ENCODE data around the gene CXCR5.
A peak's percentile ranks its signal among the peaks of the same experiment; 100 is the strongest.

CXCR5 gene

GRCh38 chr11:118924591-118925585 lies 41.2 kb downstream of the CXCR5 start:
- Histone ChIP-seq H3K36me3 (ENCODE audit: insufficient read depth, low read length) (peaks cover 5% of the 10 kb centered on the region), H3K4me3 (ENCODE audit: low read depth in 1 of 2, low read length in 2 of 2) (peak overlapping the region; percentile 93 to 95), H3K4me1 (ENCODE audit: insufficient read depth, low read length) (peaks cover 60% of the 10 kb centered on the region), H3K27me3 (ENCODE audit: control insufficient read depth in 1 of 2, insufficient read depth in 2 of 2, low read length in 2 of 2) (no peaks in the 10 kb centered on the region), H3K9ac (ENCODE audit: low read length) (peak overlapping the region; percentile 93), H3K27ac (ENCODE audit: low read depth, low read length) (peak overlapping the region; percentile 97), H3K9me3 (ENCODE audit: low read length) (no peaks in the 10 kb centered on the region)

- Histone ChIP-seq H3K9ac (ENCODE audit: low read length) (peak overlapping the region; percentile 66), H3K27me3 (ENCODE audit: control insufficient read depth in 1 of 2, insufficient read depth in 2 of 2, low read length in 2 of 2) (no peaks in the 10 kb centered on the region), H3K9me3 (ENCODE audit: low read length) (no peaks in the 10 kb centered on the region), H3K4me3 (ENCODE audit: low read depth in 1 of 2, low read length in 2 of 2) (peak overlapping the region; percentile 75 to 89), H3K27ac (ENCODE audit: low read depth, low read length) (peak overlapping the region; percentile 86), H3K36me3 (ENCODE audit: insufficient read depth, low read length) (peaks cover 5% of the 10 kb centered on the region), H3K4me1 (ENCODE audit: insufficient read depth, low read length) (peaks cover 47% of the 10 kb centered on the region)
Measured at GRCh38 chr11:118927554-118928100, 43.9 kb downstream of the CXCR5 start.

- Histone ChIP-seq H3K27ac (ENCODE audit: low read depth, low read length) (peak overlapping the region; percentile 86), H3K36me3 (ENCODE audit: insufficient read depth, low read length) (peaks cover 2% of the 10 kb centered on the region), H3K9me3 (ENCODE audit: low read length) (no peaks in the 10 kb centered on the region), H3K4me1 (ENCODE audit: insufficient read depth, low read length) (peaks cover 47% of the 10 kb centered on the region), H3K27me3 (ENCODE audit: control insufficient read depth in 1 of 2, insufficient read depth in 2 of 2, low read length in 2 of 2) (no peaks in the 10 kb centered on the region), H3K9ac (ENCODE audit: low read length) (peak overlapping the region; percentile 66), H3K4me3 (ENCODE audit: low read depth in 1 of 2, low read length in 2 of 2) (peak overlapping the region; percentile 75 to 89)
Measured at GRCh38 chr11:118928101-118928869, 44.6 kb downstream of the CXCR5 start.

- Histone ChIP-seq H3K36me3 (ENCODE audit: insufficient read depth, low read length) (no peaks in the 10 kb centered on the region), H3K4me1 (ENCODE audit: insufficient read depth, low read length) (peaks cover 47% of the 10 kb centered on the region), H3K9ac (ENCODE audit: low read length) (peak overlapping the region; percentile 66), H3K27me3 (ENCODE audit: control insufficient read depth in 1 of 2, insufficient read depth in 2 of 2, low read length in 2 of 2) (no peaks in the 10 kb centered on the region), H3K9me3 (ENCODE audit: low read length) (no peaks in the 10 kb centered on the region), H3K27ac (ENCODE audit: low read depth, low read length) (peak overlapping the region; percentile 86), H3K4me3 (ENCODE audit: low read depth in 1 of 2, low read length in 2 of 2) (peak overlapping the region; percentile 75 to 89)
Measured at GRCh38 chr11:118928870-118929500, 45.3 kb downstream of the CXCR5 start.

- Histone ChIP-seq H3K27me3 (ENCODE audit: control insufficient read depth in 1 of 2, insufficient read depth in 2 of 2, low read length in 2 of 2) (no peaks in the 10 kb centered on the region), H3K27ac (ENCODE audit: low read depth, low read length) (peak overlapping the region; percentile 86), H3K36me3 (ENCODE audit: insufficient read depth, low read length) (no peaks in the 10 kb centered on the region), H3K9ac (ENCODE audit: low read length) (peak overlapping the region; percentile 70), H3K4me1 (ENCODE audit: insufficient read depth, low read length) (peaks cover 51% of the 10 kb centered on the region), H3K4me3 (ENCODE audit: low read depth in 1 of 2, low read length in 2 of 2) (peak overlapping the region; percentile 75 to 89), H3K9me3 (ENCODE audit: low read length) (no peaks in the 10 kb centered on the region)
Measured at GRCh38 chr11:118929501-118930093, 45.9 kb downstream of the CXCR5 start.

GRCh38 chr11:118930094-118930712 lies 46.5 kb downstream of the CXCR5 start:
- peak overlapping the region; percentile 86 for H3K27ac ChIP-seq (ENCODE audit: low read depth, low read length)
- no peaks in the 10 kb centered on the region for H3K36me3 ChIP-seq (ENCODE audit: insufficient read depth, low read length)
- no peaks in the 10 kb centered on the region for H3K9me3 ChIP-seq (ENCODE audit: low read length)
- H3K4me3 ChIP-seq (ENCODE audit: low read depth in 1 of 2, low read length in 2 of 2), result peak overlapping the region; percentile 75 to 89
- H3K27me3 ChIP-seq (ENCODE audit: control insufficient read depth in 1 of 2, insufficient read depth in 2 of 2, low read length in 2 of 2), result no peaks in the 10 kb centered on the region
- peaks cover 51% of the 10 kb centered on the region for H3K4me1 ChIP-seq (ENCODE audit: insufficient read depth, low read length)
- H3K9ac ChIP-seq (ENCODE audit: low read length), result peak overlapping the region; percentile 70

GRCh38 chr11:118931571-118931970 lies 47.9 kb downstream of the CXCR5 start:
- Histone ChIP-seq H3K27me3 (ENCODE audit: control insufficient read depth in 1 of 2, insufficient read depth in 2 of 2, low read length in 2 of 2) (no peaks in the 10 kb centered on the region), H3K4me1 (ENCODE audit: insufficient read depth, low read length) (peaks cover 44% of the 10 kb centered on the region), H3K36me3 (ENCODE audit: insufficient read depth, low read length) (no peaks in the 10 kb centered on the region), H3K9ac (ENCODE audit: low read length) (no peak overlapping the region), H3K9me3 (ENCODE audit: low read length) (no peaks in the 10 kb centered on the region), H3K27ac (ENCODE audit: low read depth, low read length) (no peak overlapping the region), H3K4me3 (ENCODE audit: low read depth in 1 of 2, low read length in 2 of 2) (no peak overlapping the region)

- no peaks in the 10 kb centered on the region for H3K9me3 ChIP-seq (ENCODE audit: low read length)
- no peak overlapping the region for H3K4me3 ChIP-seq (ENCODE audit: low read depth in 1 of 2, low read length in 2 of 2)
- peak overlapping the region; percentile 44 for H3K9ac ChIP-seq (ENCODE audit: low read length)
- peak overlapping the region; percentile 83 for H3K27ac ChIP-seq (ENCODE audit: low read depth, low read length)
- no peaks in the 10 kb centered on the region for H3K36me3 ChIP-seq (ENCODE audit: insufficient read depth, low read length)
- peaks cover 30% of the 10 kb centered on the region for H3K4me1 ChIP-seq (ENCODE audit: insufficient read depth, low read length)
- no peaks in the 10 kb centered on the region for H3K27me3 ChIP-seq (ENCODE audit: control insufficient read depth in 1 of 2, insufficient read depth in 2 of 2, low read length in 2 of 2)
Measured at GRCh38 chr11:118933486-118933885, 49.8 kb downstream of the CXCR5 start.

GRCh38 chr11:118935376-118935775 lies 51.7 kb downstream of the CXCR5 start:
- H3K4me1 ChIP-seq (ENCODE audit: insufficient read depth, low read length), result peaks cover 24% of the 10 kb centered on the region
- H3K36me3 ChIP-seq (ENCODE audit: insufficient read depth, low read length), result no peaks in the 10 kb centered on the region
- no peak overlapping the region for H3K9ac ChIP-seq (ENCODE audit: low read length)
- no peak overlapping the region for H3K27ac ChIP-seq (ENCODE audit: low read depth, low read length)
- H3K27me3 ChIP-seq (ENCODE audit: control insufficient read depth in 1 of 2, insufficient read depth in 2 of 2, low read length in 2 of 2), result no peaks in the 10 kb centered on the region
- H3K4me3 ChIP-seq (ENCODE audit: low read depth in 1 of 2, low read length in 2 of 2), result no peak overlapping the region
- H3K9me3 ChIP-seq (ENCODE audit: low read length), result no peaks in the 10 kb centered on the region

GRCh38 chr11:118938491-118939403 lies 55.1 kb downstream of the CXCR5 start:
- peaks cover 6% of the 10 kb centered on the region for H3K4me1 ChIP-seq (ENCODE audit: insufficient read depth, low read length)
- no peaks in the 10 kb centered on the region for H3K9me3 ChIP-seq (ENCODE audit: low read length)
- H3K27me3 ChIP-seq (ENCODE audit: control insufficient read depth in 1 of 2, insufficient read depth in 2 of 2, low read length in 2 of 2), result no peaks in the 10 kb centered on the region
- H3K36me3 ChIP-seq (ENCODE audit: insufficient read depth, low read length), result no peaks in the 10 kb centered on the region
- no peak overlapping the region for H3K4me3 ChIP-seq (ENCODE audit: low read depth in 1 of 2, low read length in 2 of 2)
- no peak overlapping the region for H3K27ac ChIP-seq (ENCODE audit: low read depth, low read length)
- H3K9ac ChIP-seq (ENCODE audit: low read length), result no peak overlapping the region

Measured in muscle layer of colon (tissue), 2 donors.